Measurements from ENCODE around the gene EPS8. TPM values are rescaled to one million over a fixed set of nuclear protein-coding genes. Genes with fewer than 3 reads are reported as not detected.

Gene EPS8
- total RNA-seq, 1 experiment from 2014 or later: 13.9 TPM

DNA sequence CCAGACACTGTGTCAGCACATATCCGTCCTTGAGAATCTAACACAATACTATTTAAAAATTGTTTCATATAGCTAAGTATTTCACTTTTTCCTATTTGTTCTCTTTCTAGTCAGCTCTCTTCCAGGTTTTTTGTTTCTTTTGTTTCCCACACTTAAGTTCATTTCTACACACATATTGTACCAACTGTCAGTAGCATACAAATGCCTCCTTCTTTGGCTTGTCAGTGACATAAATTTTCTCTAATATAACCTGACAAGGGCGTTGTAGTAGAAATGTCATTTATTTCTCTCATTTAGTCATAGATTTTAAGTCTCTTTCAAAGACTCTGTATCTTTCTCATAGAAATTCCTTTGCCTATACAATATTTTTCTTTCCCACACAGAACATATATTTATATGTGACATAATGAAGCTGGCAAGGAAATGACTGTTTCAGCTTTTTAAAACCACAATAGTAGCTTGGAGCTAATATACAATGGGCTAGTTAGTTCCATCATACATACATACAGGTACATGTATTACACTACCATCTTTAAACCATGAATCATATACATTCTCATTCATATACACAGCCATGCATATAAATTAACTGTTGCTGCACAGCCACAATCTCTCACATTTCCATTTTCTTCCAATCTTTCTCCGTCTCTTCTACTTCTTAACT is 42.3 kb upstream of the EPS8 start:
- Mint-ChIP-seq H3K36me3 (ENCODE audit: insufficient read depth, unreplicated experiment) (no peaks in the 10 kb centered on the region), H3K27ac (ENCODE audit: unreplicated experiment) (no peak overlapping the region), H3K4me3 (ENCODE audit: unreplicated experiment) (no peak overlapping the region), H3K4me1 (ENCODE audit: low read depth, unreplicated experiment) (no peaks in the 10 kb centered on the region), H3K9me3 (ENCODE audit: unreplicated experiment) (no peaks in the 10 kb centered on the region), H3K27me3 (ENCODE audit: insufficient read depth, unreplicated experiment) (peaks cover 9% of the 10 kb centered on the region)
- intact Hi-C loops (cut with micrococcal nuclease; ENCODE audit: unreplicated experiment): no loop called here
- BruUV-seq (replicated peaks): no TSS peak
- no peak for DNase-seq
- Histone ChIP-seq H3K4me3 (ENCODE audit: low read depth, low read length) (no peak overlapping the region), H3K9me3 (peaks cover under 1% of the 10 kb centered on the region; the same call in 1 of the 2 replicates), H3K4me1 (no peaks in the 10 kb centered on the region), H3K36me3 (ENCODE audit: control insufficient read depth, insufficient read depth, low read length) (no peaks in the 10 kb centered on the region), H3K27me3 (replicated peaks; ENCODE audit: control insufficient read depth, insufficient read depth, low read length) (no peaks in the 10 kb centered on the region)
- POLR2A ChIA-PET: no interaction called here
- TF ChIP-seq, protein P1, sequence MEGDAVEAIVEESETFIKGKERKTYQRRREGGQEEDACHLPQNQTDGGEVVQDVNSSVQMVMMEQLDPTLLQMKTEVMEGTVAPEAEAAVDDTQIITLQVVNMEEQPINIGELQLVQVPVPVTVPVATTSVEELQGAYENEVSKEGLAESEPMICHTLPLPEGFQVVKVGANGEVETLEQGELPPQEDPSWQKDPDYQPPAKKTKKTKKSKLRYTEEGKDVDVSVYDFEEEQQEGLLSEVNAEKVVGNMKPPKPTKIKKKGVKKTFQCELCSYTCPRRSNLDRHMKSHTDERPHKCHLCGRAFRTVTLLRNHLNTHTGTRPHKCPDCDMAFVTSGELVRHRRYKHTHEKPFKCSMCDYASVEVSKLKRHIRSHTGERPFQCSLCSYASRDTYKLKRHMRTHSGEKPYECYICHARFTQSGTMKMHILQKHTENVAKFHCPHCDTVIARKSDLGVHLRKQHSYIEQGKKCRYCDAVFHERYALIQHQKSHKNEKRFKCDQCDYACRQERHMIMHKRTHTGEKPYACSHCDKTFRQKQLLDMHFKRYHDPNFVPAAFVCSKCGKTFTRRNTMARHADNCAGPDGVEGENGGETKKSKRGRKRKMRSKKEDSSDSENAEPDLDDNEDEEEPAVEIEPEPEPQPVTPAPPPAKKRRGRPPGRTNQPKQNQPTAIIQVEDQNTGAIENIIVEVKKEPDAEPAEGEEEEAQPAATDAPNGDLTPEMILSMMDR (IDR thresholded peaks at IDR 0.05; ENCODE audit: insufficient read depth in 1 of 2, low read depth in 1 of 2, low read length in 1 of 2, severe bottlenecking in 1 of 2, unreplicated experiment in 1 of 2): no peak
- CTCF ChIA-PET: no interaction called here

DNA sequence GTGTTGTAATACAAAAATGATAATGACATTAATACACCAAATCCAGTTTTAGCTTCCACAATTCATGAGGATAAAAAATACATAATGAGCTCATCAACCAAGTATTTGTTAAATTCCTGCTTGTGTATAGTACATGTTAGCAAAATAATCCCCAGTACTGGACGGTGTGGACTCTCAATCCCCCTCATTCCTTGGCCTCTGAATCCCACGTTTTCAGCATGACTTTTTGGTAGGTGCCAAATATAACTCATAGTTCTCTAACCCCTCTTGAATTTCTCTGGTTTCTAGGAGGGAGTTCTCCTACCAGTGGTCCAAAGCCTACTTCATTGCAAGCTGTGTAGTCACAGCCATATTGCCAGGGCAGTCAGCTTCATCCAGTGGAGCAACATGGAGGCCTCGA is 41.4 kb upstream of the EPS8 start:
- intact Hi-C loops (cut with micrococcal nuclease; ENCODE audit: unreplicated experiment): no loop called here
- CTCF ChIA-PET: no interaction called here
- H3K4me1 Mint-ChIP-seq (ENCODE audit: low read depth, unreplicated experiment): no peaks in the 10 kb centered on the region
- POLR2A ChIA-PET: no interaction called here
- H3K9me3 Mint-ChIP-seq (ENCODE audit: unreplicated experiment): no peaks in the 10 kb centered on the region
- no peak overlapping the region for H3K27ac Mint-ChIP-seq (ENCODE audit: unreplicated experiment)
- no peak for DNase-seq
- peaks cover 9% of the 10 kb centered on the region for H3K27me3 Mint-ChIP-seq (ENCODE audit: insufficient read depth, unreplicated experiment)
- H3K4me3 Mint-ChIP-seq (ENCODE audit: unreplicated experiment): no peak overlapping the region
- H3K4me1 ChIP-seq: no peaks in the 10 kb centered on the region
- no TSS peak for BruUV-seq (replicated peaks)
- H3K36me3 Mint-ChIP-seq (ENCODE audit: insufficient read depth, unreplicated experiment): no peaks in the 10 kb centered on the region
- H3K27me3 ChIP-seq (replicated peaks; ENCODE audit: control insufficient read depth, insufficient read depth, low read length): no peaks in the 10 kb centered on the region
- TF ChIP-seq, protein P1 (IDR thresholded peaks at IDR 0.05; ENCODE audit: insufficient read depth in 1 of 2, low read depth in 1 of 2, low read length in 1 of 2, severe bottlenecking in 1 of 2, unreplicated experiment in 1 of 2): no peak
- no peaks in the 10 kb centered on the region for H3K9me3 ChIP-seq
- H3K4me3 ChIP-seq (ENCODE audit: low read depth, low read length): no peak overlapping the region
- no peaks in the 10 kb centered on the region for H3K36me3 ChIP-seq (ENCODE audit: control insufficient read depth, insufficient read depth, low read length)

DNA sequence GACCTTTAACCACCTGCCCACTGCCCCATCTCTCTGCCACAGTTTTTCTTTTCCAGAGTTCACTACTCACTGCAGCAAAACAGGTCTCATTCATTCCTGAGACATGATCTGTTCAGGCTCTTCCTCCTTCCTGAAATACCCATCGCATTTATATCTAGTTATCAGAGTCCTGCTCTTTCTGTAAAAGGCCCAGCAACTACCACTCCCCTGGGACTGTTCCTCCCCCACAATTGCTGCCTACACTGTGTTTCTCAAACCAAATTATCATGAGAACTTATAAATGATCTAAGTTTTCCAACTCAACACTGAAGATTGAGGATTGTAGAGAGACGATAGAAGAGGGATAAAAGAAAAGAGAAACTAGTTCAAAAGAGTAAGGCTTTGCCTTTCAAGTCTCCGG is 40.8 kb upstream of the EPS8 start:
- TF ChIP-seq, protein P1 (IDR thresholded peaks at IDR 0.05; ENCODE audit: insufficient read depth in 1 of 2, low read depth in 1 of 2, low read length in 1 of 2, severe bottlenecking in 1 of 2, unreplicated experiment in 1 of 2): no peak
- H3K9me3 ChIP-seq: no peaks in the 10 kb centered on the region
- H3K36me3 ChIP-seq (ENCODE audit: control insufficient read depth, insufficient read depth, low read length): no peaks in the 10 kb centered on the region
- Mint-ChIP-seq H3K27me3 (ENCODE audit: insufficient read depth, unreplicated experiment) (peaks cover 9% of the 10 kb centered on the region), H3K4me1 (ENCODE audit: low read depth, unreplicated experiment) (no peaks in the 10 kb centered on the region), H3K36me3 (ENCODE audit: insufficient read depth, unreplicated experiment) (no peaks in the 10 kb centered on the region), H3K4me3 (ENCODE audit: unreplicated experiment) (no peak overlapping the region), H3K27ac (ENCODE audit: unreplicated experiment) (no peak overlapping the region), H3K9me3 (ENCODE audit: unreplicated experiment) (no peaks in the 10 kb centered on the region)
- H3K4me3 ChIP-seq (ENCODE audit: low read depth, low read length): no peak overlapping the region
- intact Hi-C loops (cut with micrococcal nuclease; ENCODE audit: unreplicated experiment): no loop called here
- ChIA-PET POLR2A (no interaction called here), CTCF (no interaction called here)
- no peak for DNase-seq
- no peaks in the 10 kb centered on the region for H3K27me3 ChIP-seq (replicated peaks; ENCODE audit: control insufficient read depth, insufficient read depth, low read length)
- H3K4me1 ChIP-seq: no peaks in the 10 kb centered on the region
- no TSS peak for BruUV-seq (replicated peaks)

Measured in Caco-2 (cell line).